Neural cell (in vitro differentiated cells): ENCODE measurements around the gene FBRSL1. TPM values are rescaled to one million over a fixed set of nuclear protein-coding genes. Genes with fewer than 3 reads are reported as not detected.

Experiments
- H2AFZ ChIP-seq: fragments of 200-600, 300-800 bp; sonication (generic), shearing (Covaris generic); 2 replicates; pipeline ENCODE4 v1.6.0; 2014; ENCODE audit warnings: low read depth, mild to moderate bottlenecking, antibody characterized with exemption, low read length, moderate library complexity
- H3F3A ChIP-seq: fragments of 200-600 bp; shearing (Covaris generic); 2 replicates; pipeline ENCODE4 v1.6.1; 2016; ENCODE audit warnings: mild to moderate bottlenecking, moderate library complexity, mixed read lengths, antibody characterized with exemption, low read length; ENCODE audit not compliant: insufficient read depth, poor library complexity, severe bottlenecking
- H3K27ac ChIP-seq: fragments of 200-600, 300-800 bp; sonication (generic), shearing (Covaris generic); 2 replicates; pipeline ENCODE4 v1.5.1; 2014; ENCODE audit warnings: mild to moderate bottlenecking, low read length, moderate library complexity
- H3K27me3 ChIP-seq: fragments of 300-800, 200-600 bp; sonication (generic), shearing (Covaris generic); 2 replicates; pipeline ENCODE4 v1.6.0; 2014; ENCODE audit warnings: mild to moderate bottlenecking, low read depth, low read length, moderate library complexity; ENCODE audit not compliant: insufficient read depth
- H3K36me3 ChIP-seq: fragments of 300-800, 200-600 bp; sonication (generic), shearing (Covaris generic); 2 replicates; pipeline ENCODE4 v1.5.1; 2014; ENCODE audit warnings: mild to moderate bottlenecking, antibody characterized with exemption, low read length, moderate library complexity; ENCODE audit not compliant: insufficient read depth
- H3K4me2 ChIP-seq: fragments of 300-800, 200-600 bp; sonication (generic), shearing (Covaris generic); 2 replicates; pipeline ENCODE4 v1.6.0; 2014; ENCODE audit warnings: mild to moderate bottlenecking, low read length
- H3K4me3 ChIP-seq: fragments of 300-800, 200-600 bp; sonication (generic), shearing (Covaris generic); 2 replicates; pipeline ENCODE4 v1.5.1; 2014; ENCODE audit warnings: mild to moderate bottlenecking, low read length, moderate library complexity
- H3K79me2 ChIP-seq: fragments of 200-600 bp; shearing (Covaris generic); replicated peaks from 2 replicates; pipeline ENCODE4 v1.6.0; 2014; ENCODE audit warnings: mild to moderate bottlenecking, low read length, moderate library complexity; ENCODE audit not compliant: insufficient read depth
- H3K9ac ChIP-seq: fragments of 300-800, 200-600 bp; sonication (generic), shearing (Covaris generic); 2 replicates; pipeline ENCODE4 v1.6.1; 2016; ENCODE audit warnings: mild to moderate bottlenecking, low read length, mixed read lengths
- H3K9me2 ChIP-seq: fragments of 200-600 bp; shearing (Covaris generic); 2 replicates; pipeline ENCODE4 v1.6.1; 2016; ENCODE audit warnings: mild to moderate bottlenecking, low read length, mixed read lengths; ENCODE audit not compliant: insufficient read depth
- H3K9me3 ChIP-seq: fragments of 200-600, 300-800 bp; sonication (generic), shearing (Covaris generic); 2 replicates; pipeline ENCODE4 v1.6.1; 2016; ENCODE audit warnings: mild to moderate bottlenecking, mixed run types, low read length, moderate library complexity, mixed read lengths
- H4K20me1 ChIP-seq: fragments of 200-600 bp; shearing (Covaris generic); 2 replicates; pipeline ENCODE4 v1.6.1; 2016; ENCODE audit warnings: mild to moderate bottlenecking, mixed run types; ENCODE audit not compliant: insufficient read depth
- CTCF ChIP-seq: fragments of 450-650 bp; IDR thresholded peaks from 2 replicates; pipeline ENCODE4 v1.5.1; 2014; ENCODE audit warnings: antibody characterized with exemption, mild to moderate bottlenecking, moderate library complexity; ENCODE audit not compliant: poor library complexity, severe bottlenecking
- EP300 ChIP-seq: fragments of 450-650 bp; conservative IDR thresholded peaks from 2 replicates; pipeline ENCODE4 v1.6.1; 2014; ENCODE audit warnings: antibody characterized with exemption, mild to moderate bottlenecking, moderate library complexity; ENCODE audit not compliant: poor library complexity, severe bottlenecking
- EZH2 ChIP-seq: fragments of 200-600, 300-800 bp; shearing (Covaris generic), sonication (generic); IDR thresholded peaks from 2 replicates; pipeline ENCODE4 v1.6.1; 2014; ENCODE audit warnings: antibody characterized with exemption, low read length, borderline replicate concordance, mild to moderate bottlenecking; ENCODE audit not compliant: insufficient read depth, poor library complexity, severe bottlenecking
- MXI1 ChIP-seq: fragments of 450-650 bp; conservative IDR thresholded peaks from 2 replicates; pipeline ENCODE4 v1.6.1; 2014; ENCODE audit warnings: antibody characterized with exemption, mild to moderate bottlenecking; ENCODE audit not compliant: poor library complexity, severe bottlenecking
- POLR2AphosphoS5 ChIP-seq: IDR thresholded peaks from 2 replicates; pipeline ENCODE4 v1.6.1; 2012
- RAD21 ChIP-seq: fragments of 450-650 bp; conservative IDR thresholded peaks from 2 replicates; pipeline ENCODE4 v1.6.1; 2014; ENCODE audit warnings: antibody characterized with exemption, mild to moderate bottlenecking, moderate library complexity
- REST ChIP-seq: IDR thresholded peaks from 2 replicates; pipeline ENCODE4 v1.6.1; 2012; ENCODE audit warnings: borderline replicate concordance
- SMC3 ChIP-seq: fragments of 450-650 bp; conservative IDR thresholded peaks from 2 replicates; pipeline ENCODE4 v1.6.1; 2014; ENCODE audit warnings: antibody characterized with exemption, mild to moderate bottlenecking, moderate library complexity; ENCODE audit not compliant: poor library complexity
- TAF1 ChIP-seq: IDR thresholded peaks from 2 replicates; pipeline ENCODE4 v1.6.1; 2012; ENCODE audit warnings: low read depth
- polyA plus RNA-seq: library from polyadenylated mRNA; depleted of rRNA; stranded (reverse); fragments of >200 nt; gene quantifications from 2 replicates; pipeline ENCODE4 v1.2.3, GENCODE V29; 2014

The FBRSL1 gene
- polyA plus RNA-seq, 1 donor from 2014 or later: 11.9 TPM

GRCh38 chr12:132482771-132483170 is 7.2 kb upstream of the FBRSL1 start:
- Histone ChIP-seq H3K9ac (no peak overlapping the region), H3K9me2 (no peaks in the 10 kb centered on the region), H3K27ac (no peak overlapping the region), H3K27me3 (no peaks in the 10 kb centered on the region), H3K9me3 (no peaks in the 10 kb centered on the region), H3F3A (no peaks in the 10 kb centered on the region), H3K4me2 (no peak overlapping the region), H4K20me1 (no peaks in the 10 kb centered on the region), H3K36me3 (no peaks in the 10 kb centered on the region), H3K79me2 (no peaks in the 10 kb centered on the region), H2AFZ (no peak overlapping the region), H3K4me3 (no peak overlapping the region)
- no peak for TF ChIP-seq CTCF
- TF ChIP-seq MXI1: no peak
- TF ChIP-seq SMC3: no peak
- TF ChIP-seq RAD21: no peak
- TF ChIP-seq REST: no peak
- no peak for TF ChIP-seq POLR2AphosphoS5
- no peak for TF ChIP-seq EP300
- TF ChIP-seq TAF1: no peak
- no peak for TF ChIP-seq EZH2

GRCh38 chr12:132483208-132483607 is 6.7 kb upstream of the FBRSL1 start:
- TF ChIP-seq EZH2: no peak
- no peak for TF ChIP-seq POLR2AphosphoS5
- no peak for TF ChIP-seq REST
- no peak for TF ChIP-seq RAD21
- no peak for TF ChIP-seq SMC3
- H3K9ac ChIP-seq: no peak overlapping the region
- H3K4me2 ChIP-seq: no peak overlapping the region
- H3K9me2 ChIP-seq: no peaks in the 10 kb centered on the region
- H3K79me2 ChIP-seq: no peaks in the 10 kb centered on the region
- H4K20me1 ChIP-seq: no peaks in the 10 kb centered on the region
- no peaks in the 10 kb centered on the region for H3K9me3 ChIP-seq
- H3K4me3 ChIP-seq: no peak overlapping the region
- H3F3A ChIP-seq: no peaks in the 10 kb centered on the region
- H3K27ac ChIP-seq: no peak overlapping the region
- H3K36me3 ChIP-seq: no peaks in the 10 kb centered on the region
- H2AFZ ChIP-seq: no peak overlapping the region
- no peaks in the 10 kb centered on the region for H3K27me3 ChIP-seq
